Fibroblast of skin of right quadriceps (primary cell): ENCODE results near the gene EYA2.
"Not testable (repeated sequence)": the region's sequence is repeated elsewhere in the genome, so short reads cannot be mapped to it uniquely, and the experiment has no call there.

Experiments
- DNase-seq: peaks from one replicate; pipeline ENCODE4 v3.0.0-alpha.2; 2013

EYA2 gene

DNA sequence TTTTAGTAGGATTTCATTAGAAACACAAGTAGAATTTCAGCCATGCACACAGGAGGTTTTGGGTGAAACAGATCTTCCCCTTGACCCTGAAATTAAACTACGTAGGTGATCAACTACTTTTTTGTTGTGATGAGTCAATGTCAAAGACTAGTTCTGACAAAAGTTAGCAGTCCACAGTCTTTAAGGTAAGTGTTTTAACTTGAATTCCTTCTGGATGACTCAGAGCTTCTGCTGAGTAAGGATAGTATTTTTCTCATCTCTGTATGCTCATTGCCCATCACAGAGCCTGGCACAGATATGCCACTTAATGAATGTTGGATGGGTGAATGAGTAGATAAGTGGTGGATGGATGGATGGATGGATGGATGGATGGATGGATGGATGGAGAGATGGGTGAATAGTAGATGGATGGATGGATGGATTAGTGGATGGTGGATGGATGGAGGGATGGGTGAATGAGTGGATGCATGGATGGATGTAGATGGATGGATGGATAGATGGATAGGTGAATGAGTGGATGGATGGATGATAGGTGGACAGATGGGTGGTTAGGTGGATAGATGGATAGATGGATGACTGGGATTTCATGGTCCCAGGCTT lies 296.5 kb downstream of the EYA2 start:
- DNase-seq: no peak

DNA sequence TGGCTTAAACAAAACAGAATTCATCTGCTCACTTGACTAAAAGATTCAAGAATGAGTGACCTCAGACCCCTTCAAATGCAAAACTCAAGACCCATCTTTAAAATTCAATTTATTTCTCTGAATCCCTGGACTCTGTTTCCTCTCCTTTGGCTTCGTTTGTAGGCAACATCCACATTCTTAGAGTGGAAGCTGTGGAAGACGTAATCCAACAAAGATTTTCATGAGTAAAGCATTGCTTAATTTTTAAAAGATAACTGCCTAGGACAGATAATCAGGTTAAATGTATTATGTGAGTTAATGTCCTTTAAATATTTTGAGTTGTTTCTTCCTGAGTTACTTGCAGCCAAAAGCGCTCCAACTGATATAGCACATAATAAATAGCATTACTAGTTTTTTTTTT lies 297.3 kb downstream of the EYA2 start:
- DNase-seq: no peak

- DNase-seq: no peak
Observed at GRCh38 chr20:47195573-47195972, 300.9 kb downstream of the EYA2 start.

- peak; percentile 61 for DNase-seq
Observed at GRCh38 chr20:47196091-47197081, 301.7 kb downstream of the EYA2 start.

DNA sequence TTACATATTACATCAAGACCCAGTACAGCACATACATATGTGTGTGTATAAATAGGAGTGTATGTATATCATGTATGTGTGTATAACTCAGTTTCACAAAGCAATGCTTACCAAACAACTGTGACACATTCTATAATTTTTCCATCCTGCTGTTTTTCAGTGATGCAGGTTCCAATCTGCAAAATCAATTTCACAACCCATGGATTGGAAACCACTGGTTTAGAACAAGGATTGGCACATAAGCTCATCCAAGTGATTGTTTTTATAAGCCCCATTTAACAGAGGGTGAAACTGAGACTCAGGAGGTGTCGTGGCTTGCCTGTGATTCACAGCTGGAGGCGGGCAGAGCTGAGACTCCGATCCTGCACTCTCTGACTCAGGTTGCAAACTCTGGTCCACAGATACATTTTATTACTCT lies 303.6 kb downstream of the EYA2 start:
- DNase-seq: no peak

GRCh38 chr20:47198996-47199552 lies 304.4 kb downstream of the EYA2 start:
- no peak for DNase-seq

- DNase-seq: no peak
Observed at GRCh38 chr20:47201074-47201730, 306.6 kb downstream of the EYA2 start.

- no peak for DNase-seq
Observed at GRCh38 chr20:47202733-47203667, 308.4 kb downstream of the EYA2 start.

DNA sequence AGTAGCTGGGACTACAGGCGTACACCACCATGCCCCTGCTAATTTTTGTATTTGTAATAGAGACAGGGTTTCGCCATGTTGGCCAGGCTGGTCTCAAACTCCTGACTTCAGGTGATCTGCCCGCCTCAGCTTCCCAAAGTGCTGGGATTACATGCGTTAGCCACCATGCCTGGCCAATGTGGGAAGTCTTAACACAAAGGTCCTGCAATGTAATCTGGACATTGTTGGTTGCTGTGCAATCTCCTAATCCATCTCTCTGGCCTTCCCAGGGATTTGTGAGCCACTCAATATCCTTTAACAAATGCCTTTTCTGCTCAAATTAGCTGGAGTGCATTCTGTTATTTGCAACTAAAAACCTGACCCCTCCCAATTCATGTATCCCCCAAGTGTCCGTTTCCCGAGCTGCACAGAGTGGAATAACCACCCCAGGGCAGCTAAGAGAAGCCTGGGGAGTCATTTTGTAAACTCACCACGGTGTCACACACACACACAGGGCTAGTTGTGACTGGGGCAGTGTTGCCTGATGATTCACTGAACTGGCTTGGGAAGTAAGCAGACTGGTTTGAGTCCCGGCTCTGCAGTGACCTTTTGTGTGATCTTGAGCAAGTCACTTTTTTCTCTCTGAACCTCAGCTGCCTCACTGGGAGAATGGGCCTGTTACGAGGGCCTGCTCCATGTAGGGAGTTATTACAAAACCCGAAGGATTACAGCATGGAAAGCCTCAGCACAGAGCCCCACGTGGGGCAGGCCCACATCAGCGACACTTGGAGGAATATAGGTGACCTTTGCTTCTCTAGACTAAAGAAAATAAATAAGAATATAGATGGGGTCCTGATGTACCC lies 309.6 kb downstream of the EYA2 start:
- peak; percentile 27 for DNase-seq

GRCh38 chr20:47204850-47205122 lies 310.1 kb downstream of the EYA2 start:
- DNase-seq: not testable (repeated sequence)

GRCh38 chr20:47205577-47206123 lies 311.0 kb downstream of the EYA2 start:
- DNase-seq: peak; percentile 72

GRCh38 chr20:47206552-47206951 lies 311.9 kb downstream of the EYA2 start:
- DNase-seq: not testable (repeated sequence)

DNA sequence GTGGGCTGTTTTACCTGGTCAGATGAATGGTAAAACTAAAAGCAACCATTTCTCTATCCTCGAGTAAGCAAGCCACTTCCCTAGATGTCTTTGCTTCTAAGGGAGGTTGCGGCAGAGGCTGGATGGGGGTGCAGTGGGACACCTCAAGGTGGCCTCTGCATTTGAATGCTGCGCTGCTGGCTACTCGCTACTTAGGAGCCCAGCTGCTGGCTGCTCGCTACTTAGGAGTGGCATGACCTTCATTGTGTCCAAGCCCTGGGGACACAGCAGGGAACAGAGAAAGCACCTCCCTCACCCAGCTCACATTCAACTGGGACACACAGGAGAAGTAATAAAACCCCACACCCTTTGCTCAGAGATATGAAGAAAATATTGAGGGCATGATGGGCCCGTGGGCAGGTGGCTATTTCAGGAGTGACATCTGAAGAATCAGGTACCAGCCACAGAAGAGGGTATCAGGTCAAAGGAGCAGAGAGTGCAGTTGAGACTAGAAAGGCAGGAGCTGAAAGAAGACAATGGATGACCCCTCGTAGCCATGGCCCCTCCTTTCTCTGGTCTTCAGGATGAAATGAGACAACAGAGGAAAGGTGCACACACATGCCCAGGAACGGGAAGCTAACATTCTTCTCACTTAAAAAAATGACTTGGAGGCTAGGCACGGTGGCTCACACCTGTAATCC lies 312.5 kb downstream of the EYA2 start:
- DNase-seq: no peak

DNA sequence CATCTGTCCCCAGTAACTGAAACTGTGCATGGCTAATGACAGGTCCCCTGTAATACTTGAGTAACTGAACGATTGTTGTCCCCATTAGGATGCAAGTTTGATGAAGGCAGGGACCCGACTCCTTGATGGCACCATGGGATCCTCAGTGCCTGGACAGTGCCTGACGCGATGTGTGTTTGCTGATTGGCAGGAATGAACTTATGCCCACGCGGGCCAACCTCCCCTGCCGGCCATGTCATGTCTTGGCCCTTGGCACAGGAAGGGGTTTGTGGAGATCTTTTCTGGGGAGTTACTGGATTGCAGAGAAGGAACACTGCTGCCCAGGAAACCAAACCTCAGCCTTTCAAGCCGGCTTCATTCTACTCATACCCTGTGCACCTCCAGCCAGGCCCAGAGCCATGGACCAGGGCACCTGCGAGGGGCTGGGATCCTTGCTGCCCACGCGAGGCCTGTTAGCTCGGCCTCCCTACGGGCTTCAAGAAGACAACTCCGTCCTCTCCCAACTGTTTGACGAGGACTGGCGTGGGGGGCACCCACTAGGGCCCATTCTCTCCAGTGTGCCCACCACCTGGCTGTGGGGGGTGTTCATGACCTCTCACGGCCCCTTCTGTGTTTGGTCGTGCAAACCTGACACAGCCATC lies 314.0 kb downstream of the EYA2 start:
- no peak for DNase-seq

DNA sequence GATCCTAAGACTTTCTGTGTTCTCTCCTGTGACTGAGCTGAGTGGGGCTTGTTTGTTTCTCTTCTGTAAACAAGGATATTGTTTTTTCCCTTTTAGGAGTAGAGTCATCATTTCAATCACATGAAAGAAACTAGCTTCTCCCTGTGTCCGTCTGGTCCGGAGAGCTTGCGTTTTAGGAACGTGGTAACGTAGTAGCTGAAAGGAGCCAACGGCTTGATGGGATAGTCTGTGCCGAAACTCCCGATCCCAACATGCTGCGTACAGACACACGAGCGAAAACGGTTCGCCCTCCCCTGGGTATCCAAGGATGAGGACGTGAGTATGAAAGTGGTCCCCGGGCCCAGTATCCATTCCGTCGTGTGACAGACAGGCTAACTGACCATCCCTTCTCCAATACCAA lies 315.3 kb downstream of the EYA2 start:
- no peak for DNase-seq

DNA sequence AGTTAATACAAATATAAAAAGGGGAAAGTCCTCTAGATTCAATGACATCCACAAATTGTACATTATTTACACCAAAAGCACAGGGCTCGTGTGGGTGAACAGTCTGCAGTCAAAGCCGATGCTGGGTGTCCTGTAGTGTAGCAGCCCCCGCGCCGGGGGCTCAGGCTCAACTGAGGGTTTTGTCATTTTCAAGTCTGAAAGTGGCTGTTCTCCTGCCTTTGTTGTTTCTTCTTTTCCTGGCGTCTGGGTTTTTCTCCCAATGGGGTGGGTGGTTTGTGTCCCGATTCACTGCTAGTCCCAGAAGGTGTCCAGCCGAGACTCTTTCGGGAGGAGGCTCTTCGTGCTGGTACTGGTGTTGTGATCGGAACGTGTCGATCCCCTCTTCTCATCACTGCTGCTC lies 315.8 kb downstream of the EYA2 start:
- DNase-seq: no peak

DNA sequence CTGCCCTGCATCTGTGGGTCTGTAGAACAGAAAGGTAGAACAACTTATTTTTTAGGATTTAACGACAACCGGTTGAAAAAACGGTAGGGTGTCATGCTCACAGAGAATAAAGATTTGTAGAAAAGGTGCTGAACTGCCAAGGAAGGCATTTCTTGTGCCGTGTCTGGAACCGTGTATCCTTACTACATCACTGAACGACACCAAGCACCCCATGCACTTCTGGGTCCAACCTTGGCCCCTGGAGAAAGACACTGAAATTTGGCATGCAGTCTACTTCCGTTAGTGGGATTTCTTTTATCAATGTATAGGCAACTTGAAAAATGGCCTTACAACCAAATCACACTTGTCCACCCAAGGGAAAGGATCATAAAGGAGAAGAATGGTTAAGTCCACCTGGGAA lies 316.4 kb downstream of the EYA2 start:
- no peak for DNase-seq

DNA sequence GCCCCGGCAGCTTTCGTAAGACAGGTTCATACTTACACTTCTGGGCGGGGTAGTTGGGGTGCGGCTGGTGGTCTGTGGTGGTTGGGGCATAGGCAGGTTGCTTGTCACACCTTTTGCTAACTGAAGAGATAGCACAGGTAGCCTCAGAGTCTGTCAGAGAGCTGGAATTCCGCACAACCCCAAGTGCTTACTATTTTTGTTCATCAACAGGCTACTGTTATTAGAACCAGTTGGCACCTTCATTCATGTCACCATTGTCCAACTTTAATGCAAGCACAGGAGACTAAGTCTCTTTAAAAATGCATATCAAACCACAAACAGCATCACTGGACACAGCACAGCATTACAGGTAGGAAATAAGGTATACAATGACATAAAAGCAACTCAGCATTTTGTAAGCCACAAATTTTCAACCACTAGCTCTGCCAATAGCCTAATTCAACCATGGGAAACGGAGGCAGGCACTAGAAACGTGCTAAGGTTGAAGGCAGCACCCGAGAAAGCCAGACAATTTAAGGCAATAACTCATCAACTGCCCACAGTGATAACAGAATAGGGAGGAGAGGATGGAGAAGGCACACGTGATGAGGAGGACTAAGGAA lies 318.1 kb downstream of the EYA2 start:
- DNase-seq: no peak

GRCh38 chr20:47213966-47214365 lies 319.3 kb downstream of the EYA2 start:
- no peak for DNase-seq
